H9 (cell line): ENCODE measurements around the gene GPR62. TPM values are rescaled to one million over a fixed set of nuclear protein-coding genes. Genes with fewer than 3 reads are reported as not detected.

Experiments
- DNase-seq: peaks from one replicate; pipeline ENCODE4 v3.0.0-alpha.2; 2017
- H2AFZ ChIP-seq: one replicate; pipeline ENCODE4 v1.6.1; 2013; ENCODE audit warnings: mild to moderate bottlenecking, low read length, control low read depth, moderate library complexity
- H2AK5ac ChIP-seq: 2 replicates; pipeline ENCODE4 v1.6.1; 2013; ENCODE audit warnings: low read length, control low read depth, mixed read lengths; ENCODE audit not compliant: insufficient read length
- H2BK120ac ChIP-seq: one replicate; pipeline ENCODE4 v1.6.1; 2013; ENCODE audit warnings: low read depth, mild to moderate bottlenecking, low read length, control low read depth, inconsistent platforms; ENCODE audit not compliant: poor library complexity, severe bottlenecking
- H2BK12ac ChIP-seq: 2 replicates; pipeline ENCODE4 v1.6.1; 2013; ENCODE audit warnings: low read length, control low read depth, mixed read lengths, low read depth; ENCODE audit not compliant: insufficient read length
- H2BK15ac ChIP-seq: 2 replicates; pipeline ENCODE4 v1.6.1; 2013; ENCODE audit warnings: low read depth, low read length, control low read depth
- H2BK20ac ChIP-seq: one replicate; pipeline ENCODE4 v1.6.1; 2013; ENCODE audit warnings: low read depth, mild to moderate bottlenecking, low read length, control low read depth, inconsistent platforms; ENCODE audit not compliant: poor library complexity, severe bottlenecking
- H2BK5ac ChIP-seq: 2 replicates; pipeline ENCODE4 v1.6.1; 2013; ENCODE audit warnings: low read length, control low read depth, mixed read lengths; ENCODE audit not compliant: insufficient read length
- H3K14ac ChIP-seq: 2 replicates; pipeline ENCODE4 v1.6.1; 2013; ENCODE audit warnings: low read length, control low read depth; ENCODE audit not compliant: insufficient read depth
- H3K18ac ChIP-seq: 2 replicates; pipeline ENCODE4 v1.6.1; 2013; ENCODE audit warnings: low read depth, mild to moderate bottlenecking, mixed read lengths, low read length, control low read depth; ENCODE audit not compliant: insufficient read length
- H3K23ac ChIP-seq: 2 replicates; pipeline ENCODE4 v1.6.1; 2013; ENCODE audit warnings: low read length, control low read depth, mixed read lengths, low read depth; ENCODE audit not compliant: insufficient read length
- H3K23me2 ChIP-seq: 2 replicates; pipeline ENCODE4 v1.6.1; 2013; ENCODE audit warnings: low read depth, mild to moderate bottlenecking, mixed read lengths, low read length, control low read depth; ENCODE audit not compliant: insufficient read length, poor library complexity, severe bottlenecking
- H3K27ac ChIP-seq: 2 replicates; pipeline ENCODE4 v1.5.1; 2013; ENCODE audit warnings: low read length, control low read depth, mixed read lengths, low read depth; ENCODE audit not compliant: insufficient read length
- H3K27me3 ChIP-seq: 2 replicates; pipeline ENCODE4 v1.6.1; 2013; ENCODE audit warnings: low read length, control low read depth, inconsistent platforms; ENCODE audit not compliant: insufficient read depth
- H3K4ac ChIP-seq: 2 replicates; pipeline ENCODE4 v1.6.1; 2013; ENCODE audit warnings: low read depth, mild to moderate bottlenecking, control low read depth, inconsistent platforms, low read length, moderate library complexity
- H3K4me1 ChIP-seq: 2 replicates; pipeline ENCODE4 v1.6.1; 2013; ENCODE audit warnings: low read length, control low read depth, inconsistent platforms; ENCODE audit not compliant: insufficient read depth
- H3K4me2 ChIP-seq: 2 replicates; pipeline ENCODE4 v1.6.1; 2013; ENCODE audit warnings: low read length, control low read depth, mixed read lengths; ENCODE audit not compliant: insufficient read length, insufficient read depth
- H3K56ac ChIP-seq: 2 replicates; pipeline ENCODE4 v1.6.1; 2013; ENCODE audit warnings: low read depth, mild to moderate bottlenecking, mixed read lengths, low read length, control low read depth; ENCODE audit not compliant: insufficient read length
- H3K79me1 ChIP-seq: 2 replicates; pipeline ENCODE4 v1.6.1; 2013; ENCODE audit warnings: low read depth, mild to moderate bottlenecking, moderate library complexity, low read length, control low read depth, inconsistent platforms; ENCODE audit not compliant: insufficient read depth, poor library complexity, severe bottlenecking
- H3K79me2 ChIP-seq: 2 replicates; pipeline ENCODE4 v1.6.1; 2013; ENCODE audit warnings: low read length, control low read depth, inconsistent platforms; ENCODE audit not compliant: insufficient read depth
- H3K9ac ChIP-seq: 2 replicates; pipeline ENCODE4 v1.6.1; 2013; ENCODE audit warnings: low read length, control low read depth, mixed read lengths; ENCODE audit not compliant: insufficient read length; ENCODE audit errors: extremely low read depth
- H3K9me3 ChIP-seq: one replicate; pipeline ENCODE4 v1.6.1; 2013; ENCODE audit warnings: low read depth, low read length, inconsistent platforms; ENCODE audit not compliant: control insufficient read depth
- H3T11ph ChIP-seq: one replicate; pipeline ENCODE4 v1.6.1; 2013; ENCODE audit warnings: mild to moderate bottlenecking, low read length, control low read depth, inconsistent platforms
- H4K20me1 ChIP-seq: one replicate; pipeline ENCODE4 v1.6.1; 2013; ENCODE audit not compliant: control insufficient read depth, insufficient read length, insufficient read depth
- H4K5ac ChIP-seq: 2 replicates; pipeline ENCODE4 v1.6.1; 2013; ENCODE audit warnings: low read depth, mild to moderate bottlenecking, mixed read lengths, low read length, control low read depth; ENCODE audit not compliant: insufficient read length
- H4K8ac ChIP-seq: replicated peaks from 2 replicates; pipeline ENCODE4 v1.6.1; 2013; ENCODE audit warnings: low read length, control low read depth, mixed read lengths, low read depth; ENCODE audit not compliant: insufficient read length
- H4K91ac ChIP-seq: 2 replicates; pipeline ENCODE4 v1.6.1; 2013; ENCODE audit warnings: low read depth, mild to moderate bottlenecking, moderate library complexity, mixed read lengths, low read length, control low read depth; ENCODE audit not compliant: insufficient read length
- H3K27ac Mint-ChIP-seq, 3 experiments: 2 replicates in 2 of 3; 3 replicates in 1 of 3; pipeline ENCODE4 v1.8.0; 2020 to 2021; ENCODE audit warnings: mixed read lengths in 3 of 3, mild to moderate bottlenecking in 1 of 3, moderate library complexity in 1 of 3
- H3K27me3 Mint-ChIP-seq: 2 replicates; pipeline ENCODE4 v1.8.0; 2021; ENCODE audit warnings: low read depth, mild to moderate bottlenecking, moderate library complexity, mixed read lengths
- H3K36me3 Mint-ChIP-seq, 3 experiments: 2 replicates in 2 of 3; 3 replicates in 1 of 3; pipeline ENCODE4 v1.8.0; 2020 to 2021; ENCODE audit warnings: low read depth in 3 of 3, mixed read lengths in 3 of 3; ENCODE audit not compliant: insufficient read depth in 1 of 3
- H3K4me1 Mint-ChIP-seq, 2 experiments: 2 replicates each; pipeline ENCODE4 v1.8.0; 2020; ENCODE audit warnings: mixed read lengths in 2 of 2
- H3K4me3 Mint-ChIP-seq, 2 experiments: 2 replicates in 1 of 2; 3 replicates in 1 of 2; pipeline ENCODE4 v1.8.0; 2020 to 2021; ENCODE audit warnings: mild to moderate bottlenecking in 2 of 2, mixed read lengths in 2 of 2, moderate library complexity in 1 of 2
- H3K9me3 Mint-ChIP-seq, 2 experiments: 2 replicates in 1 of 2; 3 replicates in 1 of 2; pipeline ENCODE4 v1.8.0; 2020; ENCODE audit warnings: mild to moderate bottlenecking in 2 of 2, mixed read lengths in 2 of 2, moderate library complexity in 1 of 2
- WGBS: extraction: QIAGEN DNeasy Blood & Tissue Kit; methylation state at CpG from one replicate; pipeline ENCODE4 v1.1.7; 2013; ENCODE audit warnings: missing lambda C conversion rate, low lambda C conversion rate, mixed read lengths; ENCODE audit not compliant: insufficient read length; ENCODE audit errors: extremely low coverage; 5-methylcytosine and 5-hydroxymethylcytosine counted together
- total RNA-seq: library from RNA; stranded (reverse); gene quantifications from 2 replicates; pipeline ENCODE4 v1.2.1, GENCODE V29; 2021
- TF ChIP-seq, protein P1 (sequence below): fragments of 200-600 bp; sonication (generic); conservative IDR thresholded peaks from 3 replicates; pipeline ENCODE4 v1.8.0; 2021; ENCODE audit warnings: antibody characterized with exemption, mild to moderate bottlenecking

GPR62 gene
- total RNA-seq, 1 experiment from 2014 or later, result 0.13 TPM

- Histone ChIP-seq H2BK15ac (no peak overlapping the region), H4K20me1 (no peaks in the 10 kb centered on the region), H4K5ac (no peak overlapping the region), H4K91ac (no peak overlapping the region), H3T11ph (no peak overlapping the region), H3K27me3 (no peaks in the 10 kb centered on the region), H3K14ac (no peak overlapping the region), H3K27ac (no peak overlapping the region), H3K4ac (no peak overlapping the region), H2AFZ (no peak overlapping the region), H4K8ac (no peak overlapping the region), H3K18ac (no peak overlapping the region), H3K9me3 (no peaks in the 10 kb centered on the region), H3K9ac (no peak overlapping the region), H2BK12ac (no peak overlapping the region), H2BK5ac (no peak overlapping the region), H3K56ac (no peak overlapping the region), H3K79me2 (no peaks in the 10 kb centered on the region), H3K4me1 (peaks cover 10% of the 10 kb centered on the region; the same call in 1 of the 2 replicates), H2BK120ac (no peak overlapping the region), H3K23me2 (peaks cover 11% of the 10 kb centered on the region), H3K79me1 (no peaks in the 10 kb centered on the region), H3K4me2 (no peak overlapping the region), H2AK5ac (no peak overlapping the region), H2BK20ac (no peak overlapping the region), H3K23ac (no peak overlapping the region)
- DNase-seq, result no peak
- Mint-ChIP-seq H3K4me1 (peaks cover 53 to 73% of the 10 kb centered on the region in 2 experiments), H3K27me3 (peaks cover 55% of the 10 kb centered on the region), H3K27ac (no peak overlapping the region), H3K9me3 (no peaks in the 10 kb centered on the region), H3K36me3 (peaks cover 0 to 5% (median 2%) of the 10 kb centered on the region in 3 experiments; a peak in 3 of 7 replicates), H3K4me3 (peak overlapping the region in 1 of 2 experiments; percentile 14; a peak in 1 of 5 replicates)
- TF ChIP-seq, protein P1, sequence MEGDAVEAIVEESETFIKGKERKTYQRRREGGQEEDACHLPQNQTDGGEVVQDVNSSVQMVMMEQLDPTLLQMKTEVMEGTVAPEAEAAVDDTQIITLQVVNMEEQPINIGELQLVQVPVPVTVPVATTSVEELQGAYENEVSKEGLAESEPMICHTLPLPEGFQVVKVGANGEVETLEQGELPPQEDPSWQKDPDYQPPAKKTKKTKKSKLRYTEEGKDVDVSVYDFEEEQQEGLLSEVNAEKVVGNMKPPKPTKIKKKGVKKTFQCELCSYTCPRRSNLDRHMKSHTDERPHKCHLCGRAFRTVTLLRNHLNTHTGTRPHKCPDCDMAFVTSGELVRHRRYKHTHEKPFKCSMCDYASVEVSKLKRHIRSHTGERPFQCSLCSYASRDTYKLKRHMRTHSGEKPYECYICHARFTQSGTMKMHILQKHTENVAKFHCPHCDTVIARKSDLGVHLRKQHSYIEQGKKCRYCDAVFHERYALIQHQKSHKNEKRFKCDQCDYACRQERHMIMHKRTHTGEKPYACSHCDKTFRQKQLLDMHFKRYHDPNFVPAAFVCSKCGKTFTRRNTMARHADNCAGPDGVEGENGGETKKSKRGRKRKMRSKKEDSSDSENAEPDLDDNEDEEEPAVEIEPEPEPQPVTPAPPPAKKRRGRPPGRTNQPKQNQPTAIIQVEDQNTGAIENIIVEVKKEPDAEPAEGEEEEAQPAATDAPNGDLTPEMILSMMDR, result no peak
- no CpG with 5 or more reads among the region's 4 CpGs for WGBS
These were observed 9.3 kb downstream of the GPR62 start for GRCh38 chr3:51964521-51964920.
